ENCODE results near the gene GIPR.

Gene GIPR

DNA sequence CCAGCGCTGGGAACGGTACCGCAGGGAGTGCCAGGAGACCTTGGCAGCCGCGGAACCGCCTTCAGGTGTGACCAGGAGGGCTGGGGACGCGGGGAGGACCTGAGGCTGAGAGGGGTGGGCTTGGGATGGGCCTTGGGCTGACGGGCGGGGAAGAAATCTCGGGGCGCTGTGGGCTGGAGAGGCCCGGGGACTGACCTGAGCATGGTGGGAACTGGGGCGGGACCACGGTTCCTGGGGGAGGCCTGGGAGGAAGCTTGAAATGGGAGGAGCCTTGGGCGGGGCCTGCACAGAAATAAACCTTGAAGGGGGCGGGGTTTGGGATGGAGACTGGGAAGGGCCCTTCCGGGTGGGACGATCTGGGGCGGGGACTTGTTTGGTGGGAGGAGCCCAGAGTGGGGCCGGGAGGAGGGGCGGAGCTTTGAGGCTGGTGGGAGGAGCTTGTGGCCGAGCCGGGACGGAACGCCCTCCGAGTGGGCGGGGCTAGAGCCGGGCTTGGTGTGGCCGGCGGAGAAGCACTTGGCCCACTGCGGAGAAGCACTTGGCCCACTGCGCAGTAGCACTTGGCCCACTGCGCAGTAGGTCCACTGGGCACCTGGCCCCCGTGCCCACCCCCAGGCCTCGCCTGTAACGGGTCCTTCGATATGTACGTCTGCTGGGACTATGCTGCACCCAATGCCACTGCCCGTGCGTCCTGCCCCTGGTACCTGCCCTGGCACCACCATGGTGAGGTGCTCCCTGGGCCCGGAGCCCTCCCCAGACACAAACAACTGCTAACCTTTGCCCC is 2.8 kb downstream of the GIPR start (continued):
- TF ChIP-seq, protein P1, sequence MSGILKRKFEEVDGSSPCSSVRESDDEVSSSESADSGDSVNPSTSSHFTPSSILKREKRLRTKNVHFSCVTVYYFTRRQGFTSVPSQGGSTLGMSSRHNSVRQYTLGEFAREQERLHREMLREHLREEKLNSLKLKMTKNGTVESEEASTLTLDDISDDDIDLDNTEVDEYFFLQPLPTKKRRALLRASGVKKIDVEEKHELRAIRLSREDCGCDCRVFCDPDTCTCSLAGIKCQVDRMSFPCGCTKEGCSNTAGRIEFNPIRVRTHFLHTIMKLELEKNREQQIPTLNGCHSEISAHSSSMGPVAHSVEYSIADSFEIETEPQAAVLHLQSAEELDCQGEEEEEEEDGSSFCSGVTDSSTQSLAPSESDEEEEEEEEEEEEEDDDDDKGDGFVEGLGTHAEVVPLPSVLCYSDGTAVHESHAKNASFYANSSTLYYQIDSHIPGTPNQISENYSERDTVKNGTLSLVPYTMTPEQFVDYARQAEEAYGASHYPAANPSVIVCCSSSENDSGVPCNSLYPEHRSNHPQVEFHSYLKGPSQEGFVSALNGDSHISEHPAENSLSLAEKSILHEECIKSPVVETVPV (CRISPR knock-in tag; IDR thresholded peaks at IDR 0.05), result no peak
- TF ChIP-seq CSDC2 (CRISPR knock-in tag; IDR thresholded peaks at IDR 0.05) (no peak), ZFP30 (CRISPR knock-in tag; IDR thresholded peaks at IDR 0.05) (no peak), TCF4 (CRISPR knock-in tag; IDR thresholded peaks at IDR 0.05; ENCODE audit: borderline replicate concordance) (no peak)
- TF ChIP-seq, protein P2, sequence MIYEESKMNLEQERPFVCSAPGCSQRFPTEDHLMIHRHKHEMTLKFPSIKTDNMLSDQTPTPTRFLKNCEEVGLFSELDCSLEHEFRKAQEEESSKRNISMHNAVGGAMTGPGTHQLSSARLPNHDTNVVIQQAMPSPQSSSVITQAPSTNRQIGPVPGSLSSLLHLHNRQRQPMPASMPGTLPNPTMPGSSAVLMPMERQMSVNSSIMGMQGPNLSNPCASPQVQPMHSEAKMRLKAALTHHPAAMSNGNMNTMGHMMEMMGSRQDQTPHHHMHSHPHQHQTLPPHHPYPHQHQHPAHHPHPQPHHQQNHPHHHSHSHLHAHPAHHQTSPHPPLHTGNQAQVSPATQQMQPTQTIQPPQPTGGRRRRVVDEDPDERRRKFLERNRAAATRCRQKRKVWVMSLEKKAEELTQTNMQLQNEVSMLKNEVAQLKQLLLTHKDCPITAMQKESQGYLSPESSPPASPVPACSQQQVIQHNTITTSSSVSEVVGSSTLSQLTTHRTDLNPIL (CRISPR knock-in tag; IDR thresholded peaks at IDR 0.05; ENCODE audit: low read depth), result no peak
- TF ChIP-seq, protein P3, sequence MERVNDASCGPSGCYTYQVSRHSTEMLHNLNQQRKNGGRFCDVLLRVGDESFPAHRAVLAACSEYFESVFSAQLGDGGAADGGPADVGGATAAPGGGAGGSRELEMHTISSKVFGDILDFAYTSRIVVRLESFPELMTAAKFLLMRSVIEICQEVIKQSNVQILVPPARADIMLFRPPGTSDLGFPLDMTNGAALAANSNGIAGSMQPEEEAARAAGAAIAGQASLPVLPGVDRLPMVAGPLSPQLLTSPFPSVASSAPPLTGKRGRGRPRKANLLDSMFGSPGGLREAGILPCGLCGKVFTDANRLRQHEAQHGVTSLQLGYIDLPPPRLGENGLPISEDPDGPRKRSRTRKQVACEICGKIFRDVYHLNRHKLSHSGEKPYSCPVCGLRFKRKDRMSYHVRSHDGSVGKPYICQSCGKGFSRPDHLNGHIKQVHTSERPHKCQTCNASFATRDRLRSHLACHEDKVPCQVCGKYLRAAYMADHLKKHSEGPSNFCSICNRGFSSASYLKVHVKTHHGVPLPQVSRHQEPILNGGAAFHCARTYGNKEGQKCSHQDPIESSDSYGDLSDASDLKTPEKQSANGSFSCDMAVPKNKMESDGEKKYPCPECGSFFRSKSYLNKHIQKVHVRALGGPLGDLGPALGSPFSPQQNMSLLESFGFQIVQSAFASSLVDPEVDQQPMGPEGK (CRISPR knock-in tag; IDR thresholded peaks at IDR 0.05; ENCODE audit: borderline replicate concordance), result no peak

DNA sequence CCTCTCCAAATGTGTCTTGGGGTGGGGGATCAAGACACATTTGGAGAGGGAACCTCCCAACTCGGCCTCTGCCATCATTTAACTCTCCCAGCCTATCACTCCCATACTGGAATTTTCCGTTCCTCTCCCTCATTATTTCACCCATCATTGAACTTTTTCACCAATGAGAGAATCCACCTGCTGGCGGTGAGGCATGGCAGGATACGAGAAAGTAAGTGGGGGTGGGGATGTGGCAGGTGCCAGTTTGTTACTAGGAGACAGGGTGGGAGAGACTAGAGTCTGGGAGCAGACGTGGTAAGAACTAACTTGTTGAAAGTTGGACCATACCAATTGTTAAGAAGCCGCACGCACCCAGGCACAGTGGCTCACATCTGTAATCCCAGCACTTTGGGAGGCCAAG is 6.9 kb downstream of the GIPR start:
- TF ChIP-seq ARNTL (CRISPR knock-in tag; IDR thresholded peaks at IDR 0.05; ENCODE audit: borderline replicate concordance, low read depth) (no peak), ESRRG (CRISPR knock-in tag; IDR thresholded peaks at IDR 0.05) (no peak), BACH2 (CRISPR knock-in tag; IDR thresholded peaks at IDR 0.05; ENCODE audit: borderline replicate concordance) (no peak), ZNF8 (CRISPR knock-in tag; IDR thresholded peaks at IDR 0.05) (no peak), ZNF565 (CRISPR knock-in tag; conservative IDR thresholded peaks at IDR 0.05; ENCODE audit: low read depth) (no peak), ZNF70 (CRISPR knock-in tag; IDR thresholded peaks at IDR 0.05) (no peak), TCF4 (CRISPR knock-in tag; IDR thresholded peaks at IDR 0.05; ENCODE audit: borderline replicate concordance) (no peak), ZC3H10 (CRISPR knock-in tag; IDR thresholded peaks at IDR 0.05) (no peak), CSDC2 (CRISPR knock-in tag; IDR thresholded peaks at IDR 0.05) (no peak), ISL1 (CRISPR knock-in tag; IDR thresholded peaks at IDR 0.05) (no peak), RARB (CRISPR knock-in tag; IDR thresholded peaks at IDR 0.05) (no peak), OSR1 (CRISPR knock-in tag; IDR thresholded peaks at IDR 0.05) (no peak), ZFP3 (CRISPR knock-in tag; IDR thresholded peaks at IDR 0.05) (no peak), SNAI2 (CRISPR knock-in tag; IDR thresholded peaks at IDR 0.05) (no peak), ZFP30 (CRISPR knock-in tag; IDR thresholded peaks at IDR 0.05) (no peak), TOX (CRISPR knock-in tag; IDR thresholded peaks at IDR 0.05; ENCODE audit: borderline replicate concordance) (no peak)
- TF ChIP-seq, protein P3 (CRISPR knock-in tag; IDR thresholded peaks at IDR 0.05; ENCODE audit: borderline replicate concordance), result no peak
- TF ChIP-seq, protein P4, sequence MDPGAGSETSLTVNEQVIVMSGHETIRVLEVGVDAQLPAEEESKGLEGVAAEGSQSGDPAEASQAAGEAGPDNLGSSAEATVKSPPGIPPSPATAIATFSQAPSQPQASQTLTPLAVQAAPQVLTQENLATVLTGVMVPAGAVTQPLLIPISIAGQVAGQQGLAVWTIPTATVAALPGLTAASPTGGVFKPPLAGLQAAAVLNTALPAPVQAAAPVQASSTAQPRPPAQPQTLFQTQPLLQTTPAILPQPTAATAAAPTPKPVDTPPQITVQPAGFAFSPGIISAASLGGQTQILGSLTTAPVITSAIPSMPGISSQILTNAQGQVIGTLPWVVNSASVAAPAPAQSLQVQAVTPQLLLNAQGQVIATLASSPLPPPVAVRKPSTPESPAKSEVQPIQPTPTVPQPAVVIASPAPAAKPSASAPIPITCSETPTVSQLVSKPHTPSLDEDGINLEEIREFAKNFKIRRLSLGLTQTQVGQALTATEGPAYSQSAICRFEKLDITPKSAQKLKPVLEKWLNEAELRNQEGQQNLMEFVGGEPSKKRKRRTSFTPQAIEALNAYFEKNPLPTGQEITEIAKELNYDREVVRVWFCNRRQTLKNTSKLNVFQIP (CRISPR knock-in tag; IDR thresholded peaks at IDR 0.05; ENCODE audit: borderline replicate concordance, low read depth), result no peak
- TF ChIP-seq, protein P2 (CRISPR knock-in tag; IDR thresholded peaks at IDR 0.05; ENCODE audit: low read depth), result no peak
- TF ChIP-seq, protein P5, sequence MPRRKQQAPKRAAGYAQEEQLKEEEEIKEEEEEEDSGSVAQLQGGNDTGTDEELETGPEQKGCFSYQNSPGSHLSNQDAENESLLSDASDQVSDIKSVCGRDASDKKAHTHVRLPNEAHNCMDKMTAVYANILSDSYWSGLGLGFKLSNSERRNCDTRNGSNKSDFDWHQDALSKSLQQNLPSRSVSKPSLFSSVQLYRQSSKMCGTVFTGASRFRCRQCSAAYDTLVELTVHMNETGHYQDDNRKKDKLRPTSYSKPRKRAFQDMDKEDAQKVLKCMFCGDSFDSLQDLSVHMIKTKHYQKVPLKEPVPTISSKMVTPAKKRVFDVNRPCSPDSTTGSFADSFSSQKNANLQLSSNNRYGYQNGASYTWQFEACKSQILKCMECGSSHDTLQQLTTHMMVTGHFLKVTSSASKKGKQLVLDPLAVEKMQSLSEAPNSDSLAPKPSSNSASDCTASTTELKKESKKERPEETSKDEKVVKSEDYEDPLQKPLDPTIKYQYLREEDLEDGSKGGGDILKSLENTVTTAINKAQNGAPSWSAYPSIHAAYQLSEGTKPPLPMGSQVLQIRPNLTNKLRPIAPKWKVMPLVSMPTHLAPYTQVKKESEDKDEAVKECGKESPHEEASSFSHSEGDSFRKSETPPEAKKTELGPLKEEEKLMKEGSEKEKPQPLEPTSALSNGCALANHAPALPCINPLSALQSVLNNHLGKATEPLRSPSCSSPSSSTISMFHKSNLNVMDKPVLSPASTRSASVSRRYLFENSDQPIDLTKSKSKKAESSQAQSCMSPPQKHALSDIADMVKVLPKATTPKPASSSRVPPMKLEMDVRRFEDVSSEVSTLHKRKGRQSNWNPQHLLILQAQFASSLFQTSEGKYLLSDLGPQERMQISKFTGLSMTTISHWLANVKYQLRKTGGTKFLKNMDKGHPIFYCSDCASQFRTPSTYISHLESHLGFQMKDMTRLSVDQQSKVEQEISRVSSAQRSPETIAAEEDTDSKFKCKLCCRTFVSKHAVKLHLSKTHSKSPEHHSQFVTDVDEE (CRISPR knock-in tag; IDR thresholded peaks at IDR 0.05), result no peak
- ATAC-seq, result no peak

Measured in SK-N-SH treated with all-trans-retinoic acid at 6 μM for 48 hours (cell line).